Calu3 (cell line): ENCODE results near the gene RIPK4. TPM values are rescaled to one million over a fixed set of nuclear protein-coding genes. Genes with fewer than 3 reads are reported as not detected.

Experiments used
- BruUV-seq: library from RNA; stranded (reverse); fragments of 400-500 nt; replicated peaks from 2 replicates; lab custom pipeline; 2021; lab: Mats Ljungman, UMichigan
- CTCF ChIA-PET: fragments of 300-600 bp; sonication (Branson Sonifier 250); formaldehyde crosslinking; loops from one replicate; lab custom pipeline; 2022; ENCODE audit warnings: antibody characterized with exemption; lab: Charles Lee
- DNase-seq: peaks from one replicate; pipeline ENCODE4 v3.0.0; 2022
- H3K27ac Mint-ChIP-seq: one replicate; pipeline ENCODE4 v1.8.0; 2022; ENCODE audit warnings: mixed read lengths; ENCODE audit not compliant: unreplicated experiment
- H3K27me3 Mint-ChIP-seq: one replicate; pipeline ENCODE4 v1.8.0; 2022; ENCODE audit warnings: mixed read lengths; ENCODE audit not compliant: unreplicated experiment
- H3K36me3 Mint-ChIP-seq: one replicate; pipeline ENCODE4 v1.8.0; 2022; ENCODE audit warnings: mild to moderate bottlenecking, moderate library complexity, mixed read lengths; ENCODE audit not compliant: insufficient read depth, unreplicated experiment
- H3K4me1 Mint-ChIP-seq: one replicate; pipeline ENCODE4 v1.8.0; 2022; ENCODE audit warnings: mild to moderate bottlenecking, low read depth, mixed read lengths; ENCODE audit not compliant: unreplicated experiment
- H3K4me3 Mint-ChIP-seq: one replicate; pipeline ENCODE4 v1.8.0; 2022; ENCODE audit warnings: mild to moderate bottlenecking, low read depth, moderate library complexity, mixed read lengths; ENCODE audit not compliant: unreplicated experiment
- H3K9me3 Mint-ChIP-seq: one replicate; pipeline ENCODE4 v1.8.0; 2022; ENCODE audit warnings: low read depth, mixed read lengths; ENCODE audit not compliant: unreplicated experiment
- CTCF ChIP-seq: fragments of 200-600 bp; IDR thresholded peaks from one replicate; pipeline ENCODE4 v1.8.0; 2022; ENCODE audit warnings: antibody characterized with exemption; ENCODE audit not compliant: unreplicated experiment
- intact Hi-C: fragments of 100-400 bp; cut with micrococcal nuclease; formaldehyde crosslinking; loops from one replicate; pipeline ENCODE4 v1.10.0; 2022; ENCODE audit not compliant: unreplicated experiment
- total RNA-seq: library from RNA; stranded (reverse); gene quantifications from 2 replicates; pipeline ENCODE4 v1.2.3, GENCODE V29; 2022

RIPK4 gene
- total RNA-seq, 1 experiment from 2014 or later: 30.3 TPM

- intact Hi-C loops: loop anchor here (2.0 to 5.0 kb wide), 2 partner anchors 89 to 106 kb away; no protein-coding TSS in a partner anchor
- DNase-seq: no peak
- BruUV-seq: no TSS peak
- Mint-ChIP-seq H3K9me3 (no peaks in the 10 kb centered on the region), H3K4me1 (peaks cover 38% of the 10 kb centered on the region), H3K36me3 (peaks cover 59% of the 10 kb centered on the region), H3K27me3 (no peaks in the 10 kb centered on the region), H3K4me3 (peak overlapping the region; percentile 76), H3K27ac (peak overlapping the region; percentile 96)
- CTCF ChIA-PET: interaction anchor here (0.6 to 1.8 kb wide), 9 partner anchors 9 to 456 kb away, joined by 3 to 13 read pairs (median 3); no protein-coding TSS in a partner anchor
- TF ChIP-seq CTCF: no peak
Measured at GRCh38 chr21:41767606-41768436, 969 bp upstream of the RIPK4 start.

GRCh38 chr21:41765973-41766882 lies 624 bp downstream of the RIPK4 start:
- no peak for TF ChIP-seq CTCF
- CTCF ChIA-PET: no interaction called here
- H3K27ac Mint-ChIP-seq: peak overlapping the region; percentile 96
- no peak for DNase-seq
- peaks cover 48% of the 10 kb centered on the region for H3K4me1 Mint-ChIP-seq
- BruUV-seq: no TSS peak
- H3K9me3 Mint-ChIP-seq: no peaks in the 10 kb centered on the region
- no peaks in the 10 kb centered on the region for H3K27me3 Mint-ChIP-seq
- intact Hi-C loops: loop anchor here (2.0 to 5.0 kb wide), 2 partner anchors 87 to 104 kb away; no protein-coding TSS in a partner anchor
- peaks cover 75% of the 10 kb centered on the region for H3K36me3 Mint-ChIP-seq
- H3K4me3 Mint-ChIP-seq: peak overlapping the region; percentile 76

- peaks cover 56% of the 10 kb centered on the region for H3K4me1 Mint-ChIP-seq
- H3K9me3 Mint-ChIP-seq: no peaks in the 10 kb centered on the region
- intact Hi-C loops: loop anchor here (5.0 kb wide), 1 partner anchor 103 kb away; no protein-coding TSS in a partner anchor
- DNase-seq: no peak
- peak overlapping the region; percentile 83 for H3K27ac Mint-ChIP-seq
- H3K4me3 Mint-ChIP-seq: peak overlapping the region; percentile 76
- CTCF ChIA-PET: interaction anchor here (1.5 kb wide), 1 partner anchor 87 kb away, joined by 7 read pairs; no protein-coding TSS in a partner anchor
- H3K36me3 Mint-ChIP-seq: peaks cover 83% of the 10 kb centered on the region
- H3K27me3 Mint-ChIP-seq: no peaks in the 10 kb centered on the region
- no peak for TF ChIP-seq CTCF
- TSS peak; percentile 68 for BruUV-seq
Measured at GRCh38 chr21:41765420-41765821, 1.4 kb downstream of the RIPK4 start.
